ENCODE results near the gene GPR141.

DNA sequence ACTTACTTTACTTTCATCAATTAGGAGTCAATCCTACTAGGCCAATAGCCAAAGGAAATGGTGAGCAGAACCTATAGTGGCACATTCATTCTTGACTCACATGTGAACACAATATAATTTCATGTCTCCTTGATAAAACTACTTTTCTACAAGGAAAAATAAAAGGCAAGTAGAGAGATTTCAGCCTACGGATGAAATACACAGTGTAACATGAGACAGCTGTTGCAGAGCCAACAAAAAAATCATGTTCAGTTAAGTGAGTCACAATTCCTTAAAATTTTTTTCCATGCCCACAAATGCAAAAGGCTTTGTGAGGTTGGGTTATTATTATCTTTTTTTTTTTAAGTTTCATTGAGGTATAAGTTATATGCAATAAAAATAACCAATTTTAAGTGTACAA, 54.8 kb downstream of the GPR141 start:
- TF ChIP-seq EZH2 (IDR thresholded peaks at IDR 0.05; ENCODE audit: insufficient read depth, poor library complexity, severe bottlenecking), result no peak
- no peak for TF ChIP-seq EZH2phosphoT487 (IDR thresholded peaks at IDR 0.05; ENCODE audit: insufficient read depth, low read depth)
